Adrenal gland (tissue), 5 donors: ENCODE results near the gene TSC22D2.

Experiments used
- POLR2A ChIP-seq, 2 donors: fragments of 450-650 bp; IDR thresholded peaks; one replicate each; pipeline ENCODE4 v1.6.1; 2017; ENCODE audit warnings: antibody characterized with exemption in 2 of 2, mild to moderate bottlenecking in 2 of 2, moderate library complexity in 1 of 2
- TF ChIP-seq, protein P1 (sequence below), 6 experiments: fragments of 450-650 bp in 4 of 6; fragments of 200-600 bp in 2 of 6; sonication (generic) in 1 of 6; IDR thresholded peaks; 1 replicate in 5 of 6; 2 replicates in 1 of 6; pipeline versions ENCODE4 v1.5.1 to v1.8.0; 2016 to 2021; ENCODE audit warnings: antibody characterized with exemption in 6 of 6, mild to moderate bottlenecking in 2 of 6, moderate library complexity in 1 of 6
- donor health status: DM: no; HTN: no; CAD: no.

DNA sequence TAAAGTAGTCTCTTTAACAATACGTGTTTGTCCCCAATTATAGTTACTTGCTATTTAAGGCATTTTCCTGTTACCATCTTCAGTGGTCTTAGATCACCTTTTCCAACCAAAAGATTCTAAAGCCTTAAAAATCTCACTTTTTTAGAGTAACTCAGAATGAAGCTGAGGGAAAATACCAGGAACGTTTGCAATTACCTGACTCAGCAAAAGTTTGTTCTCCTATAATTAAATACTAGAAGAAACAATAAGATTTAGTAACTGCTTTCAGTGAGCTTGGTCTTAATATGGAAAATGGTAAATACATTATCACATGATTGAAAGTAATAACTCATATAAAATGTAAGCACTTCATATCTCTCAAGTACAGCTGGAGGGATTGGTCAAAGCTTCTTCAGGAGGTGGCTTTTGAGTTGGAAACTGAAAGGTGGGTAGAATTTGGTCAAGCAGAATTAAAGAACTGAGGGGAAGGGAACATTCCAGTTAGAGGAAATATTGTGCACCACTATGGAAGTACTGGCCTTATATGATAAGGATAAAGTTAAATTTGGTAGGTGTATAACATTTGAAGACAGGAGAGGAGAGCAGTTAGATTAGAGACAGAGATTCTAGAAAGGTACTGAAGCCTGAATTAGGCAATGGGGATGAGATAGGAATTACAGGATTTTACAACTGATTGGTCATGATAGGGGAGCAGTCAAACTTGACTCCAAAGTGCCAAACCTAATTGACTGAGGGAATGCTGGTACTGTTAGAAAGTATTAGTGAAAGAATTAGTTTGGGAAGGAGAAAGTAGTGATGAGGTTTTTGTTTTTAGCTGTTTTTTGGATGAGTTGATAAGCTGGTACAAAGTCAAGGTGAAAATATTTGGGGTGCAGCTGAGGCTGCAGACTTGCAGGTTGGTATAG, 21.9 kb downstream of the TSC22D2 start:
- TF ChIP-seq, protein P1, sequence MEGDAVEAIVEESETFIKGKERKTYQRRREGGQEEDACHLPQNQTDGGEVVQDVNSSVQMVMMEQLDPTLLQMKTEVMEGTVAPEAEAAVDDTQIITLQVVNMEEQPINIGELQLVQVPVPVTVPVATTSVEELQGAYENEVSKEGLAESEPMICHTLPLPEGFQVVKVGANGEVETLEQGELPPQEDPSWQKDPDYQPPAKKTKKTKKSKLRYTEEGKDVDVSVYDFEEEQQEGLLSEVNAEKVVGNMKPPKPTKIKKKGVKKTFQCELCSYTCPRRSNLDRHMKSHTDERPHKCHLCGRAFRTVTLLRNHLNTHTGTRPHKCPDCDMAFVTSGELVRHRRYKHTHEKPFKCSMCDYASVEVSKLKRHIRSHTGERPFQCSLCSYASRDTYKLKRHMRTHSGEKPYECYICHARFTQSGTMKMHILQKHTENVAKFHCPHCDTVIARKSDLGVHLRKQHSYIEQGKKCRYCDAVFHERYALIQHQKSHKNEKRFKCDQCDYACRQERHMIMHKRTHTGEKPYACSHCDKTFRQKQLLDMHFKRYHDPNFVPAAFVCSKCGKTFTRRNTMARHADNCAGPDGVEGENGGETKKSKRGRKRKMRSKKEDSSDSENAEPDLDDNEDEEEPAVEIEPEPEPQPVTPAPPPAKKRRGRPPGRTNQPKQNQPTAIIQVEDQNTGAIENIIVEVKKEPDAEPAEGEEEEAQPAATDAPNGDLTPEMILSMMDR (IDR thresholded peaks at IDR 0.05) = no peak
- no peak for TF ChIP-seq POLR2A (IDR thresholded peaks at IDR 0.05)
